Suprapubic skin (tissue), 3 donors: ENCODE results near the gene CPPED1.
"Not testable (repeated sequence)": the region's sequence is repeated elsewhere in the genome, so short reads cannot be mapped to it uniquely, and the experiment has no call there.

Experiments used
- POLR2AphosphoS5 ChIP-seq, 3 donors: sonication (generic); formaldehyde crosslinking; IDR thresholded peaks; one replicate each; pipeline ENCODE4 v1.6.1; 2017; ENCODE audit warnings: antibody characterized with exemption in 3 of 3
- TF ChIP-seq, protein P1 (sequence below), 2 donors: fragments of 200-600 bp in 1 of 2; fragments of 450-650 bp in 1 of 2; sonication (generic) in 1 of 2; IDR thresholded peaks; one replicate each; pipeline ENCODE4 v1.5.1; 2016 to 2019; ENCODE audit warnings: antibody characterized with exemption in 2 of 2, mild to moderate bottlenecking in 1 of 2, moderate library complexity in 1 of 2

DNA sequence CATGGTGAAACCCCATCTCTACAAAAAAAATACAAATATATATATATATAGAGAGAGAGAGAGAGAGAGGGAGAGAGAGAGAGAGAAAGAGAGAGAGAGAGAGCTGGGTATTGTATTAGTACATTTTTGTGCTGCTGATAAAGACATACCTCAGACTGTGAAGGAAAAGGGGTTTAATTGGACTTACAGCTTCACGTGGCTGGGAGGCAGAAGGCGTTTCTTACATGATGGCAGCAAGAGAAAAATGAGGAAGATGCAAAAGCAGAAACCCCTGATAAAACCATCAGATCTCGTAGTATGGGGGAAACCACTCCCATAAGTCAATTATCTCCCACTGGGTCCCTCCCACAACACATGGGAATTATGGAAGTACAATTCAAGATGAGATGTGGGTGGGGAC lies 37.5 kb downstream of the CPPED1 start:
- TF ChIP-seq POLR2AphosphoS5 (IDR thresholded peaks at IDR 0.05), result not testable (repeated sequence)
- TF ChIP-seq, protein P1, sequence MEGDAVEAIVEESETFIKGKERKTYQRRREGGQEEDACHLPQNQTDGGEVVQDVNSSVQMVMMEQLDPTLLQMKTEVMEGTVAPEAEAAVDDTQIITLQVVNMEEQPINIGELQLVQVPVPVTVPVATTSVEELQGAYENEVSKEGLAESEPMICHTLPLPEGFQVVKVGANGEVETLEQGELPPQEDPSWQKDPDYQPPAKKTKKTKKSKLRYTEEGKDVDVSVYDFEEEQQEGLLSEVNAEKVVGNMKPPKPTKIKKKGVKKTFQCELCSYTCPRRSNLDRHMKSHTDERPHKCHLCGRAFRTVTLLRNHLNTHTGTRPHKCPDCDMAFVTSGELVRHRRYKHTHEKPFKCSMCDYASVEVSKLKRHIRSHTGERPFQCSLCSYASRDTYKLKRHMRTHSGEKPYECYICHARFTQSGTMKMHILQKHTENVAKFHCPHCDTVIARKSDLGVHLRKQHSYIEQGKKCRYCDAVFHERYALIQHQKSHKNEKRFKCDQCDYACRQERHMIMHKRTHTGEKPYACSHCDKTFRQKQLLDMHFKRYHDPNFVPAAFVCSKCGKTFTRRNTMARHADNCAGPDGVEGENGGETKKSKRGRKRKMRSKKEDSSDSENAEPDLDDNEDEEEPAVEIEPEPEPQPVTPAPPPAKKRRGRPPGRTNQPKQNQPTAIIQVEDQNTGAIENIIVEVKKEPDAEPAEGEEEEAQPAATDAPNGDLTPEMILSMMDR (IDR thresholded peaks at IDR 0.05), result not testable (repeated sequence)
